HL-60 (cell line): Measurements from ENCODE around the gene RPUSD3.

Experiments used
- CTCF ChIP-seq: IDR thresholded peaks from one replicate; pipeline ENCODE4 v1.5.1; 2011; ENCODE audit warnings: low read length, control low read depth, inconsistent platforms; ENCODE audit not compliant: insufficient read depth
- POLR2AphosphoS5 ChIP-seq: IDR thresholded peaks from 2 replicates; pipeline ENCODE4 v1.6.1; 2012; ENCODE audit warnings: low read depth

DNA sequence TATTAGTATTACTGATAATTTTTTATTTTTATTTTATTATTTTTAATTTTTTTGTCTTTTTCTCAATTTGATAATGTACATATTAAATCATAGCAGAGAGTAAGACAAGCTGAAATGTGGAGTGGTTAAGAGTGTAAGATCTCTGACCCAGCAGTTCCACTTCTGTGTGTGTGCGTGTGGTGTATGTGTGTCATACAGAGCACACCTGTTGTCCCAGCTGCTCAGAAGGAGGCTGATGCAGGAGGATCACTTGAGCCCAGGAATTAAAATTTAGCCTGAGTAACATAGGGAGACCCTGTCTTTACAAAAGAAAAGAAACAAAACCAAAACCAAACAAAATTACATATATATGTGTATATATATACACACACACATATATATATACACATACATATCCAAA lies 37.6 kb upstream of the RPUSD3 start:
- TF ChIP-seq CTCF (no peak), POLR2AphosphoS5 (no peak)
